ENCODE data around the gene KAT2A.

KAT2A gene

DNA sequence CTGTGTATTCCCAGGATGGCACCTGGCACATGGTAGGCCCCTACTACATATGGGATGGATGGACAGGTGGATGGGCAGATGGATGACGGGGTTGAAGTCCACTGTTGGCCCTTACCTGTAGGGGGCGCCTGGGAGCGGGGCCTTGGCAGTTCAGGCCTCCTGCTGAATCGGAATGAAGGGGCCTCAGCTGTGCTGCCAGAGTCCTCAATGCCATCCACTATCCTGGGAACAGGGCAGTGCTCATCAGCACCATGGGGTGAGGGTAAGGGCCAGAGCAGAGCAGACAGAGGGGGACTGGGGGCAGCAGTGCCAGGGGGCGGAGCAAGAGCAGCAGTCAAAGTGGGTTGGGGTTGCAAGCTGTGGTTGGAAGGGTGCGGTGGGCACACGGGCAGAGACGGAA lies 41.9 kb upstream of the KAT2A start:
- DNase-seq: peak in 2 of 3 donors; percentile 38 to 47
- Histone ChIP-seq H3K27ac (ENCODE audit: insufficient read depth in 1 of 2, low read depth in 1 of 2, low read length in 2 of 2, poor library complexity in 1 of 2, severe bottlenecking in 2 of 2) (no peak overlapping the region), H3K9me3 (ENCODE audit: control extremely low read depth in 1 of 5, control insufficient read depth in 4 of 5, insufficient read depth in 2 of 5, low read depth in 1 of 5, low read length in 4 of 5) (no peaks in the 10 kb centered on the region), H3K36me3 (ENCODE audit: control insufficient read depth in 4 of 4, insufficient read depth in 4 of 4, low read length in 3 of 4) (no peaks in the 10 kb centered on the region), H3K27me3 (replicated peaks in 2 of 5; ENCODE audit: control insufficient read depth in 4 of 5, insufficient read depth in 5 of 5, low read length in 4 of 5) (no peaks in the 10 kb centered on the region), H3K4me1 (ENCODE audit: control extremely low read depth in 1 of 4, control insufficient read depth in 4 of 4, insufficient read depth in 4 of 4, low read length in 3 of 4) (no peaks in the 10 kb centered on the region), H3K4me3 (ENCODE audit: control insufficient read depth in 1 of 7, extremely low read depth in 1 of 7, insufficient read depth in 4 of 7, low read depth in 2 of 7, low read length in 6 of 7) (no peak overlapping the region)
- 78% methylated on average over 8 of the region's 8 CpGs for WGBS (ENCODE audit: insufficient coverage)
- POLR2A ChIA-PET: no interaction called here
- CTCF ChIA-PET: interaction anchor here (0.8 to 2.0 kb wide), 5 partner anchors 17 to 41 kb away, joined by 3 to 16 read pairs (median 3); partner anchors contain the start of genes HSPB9 and KCNH4

DNA sequence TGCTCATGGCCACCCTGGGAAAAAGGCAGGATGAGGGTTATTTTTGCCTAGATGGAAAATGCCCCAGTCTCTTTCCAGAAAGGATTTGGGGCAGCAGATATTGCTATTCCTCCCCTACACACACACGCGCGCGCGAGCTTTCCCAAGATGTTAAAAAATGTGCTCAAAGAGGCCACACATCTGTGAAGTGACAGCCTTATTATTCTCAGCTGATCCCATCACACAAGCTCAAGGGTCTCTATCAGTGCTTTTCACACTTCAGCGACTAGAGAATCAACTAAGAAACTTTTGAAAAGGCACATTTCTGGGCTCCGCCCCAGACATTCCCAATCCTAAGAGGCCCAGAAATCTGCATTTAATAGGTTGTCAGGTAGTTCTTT lies 39.4 kb upstream of the KAT2A start:
- no peaks in the 10 kb centered on the region for H3K27me3 ChIP-seq (replicated peaks in 2 of 5; ENCODE audit: control insufficient read depth in 4 of 5, insufficient read depth in 5 of 5, low read length in 4 of 5)
- no peaks in the 10 kb centered on the region for H3K36me3 ChIP-seq (ENCODE audit: control insufficient read depth in 4 of 4, insufficient read depth in 4 of 4, low read length in 3 of 4)
- no peak overlapping the region for H3K4me3 ChIP-seq (ENCODE audit: control insufficient read depth in 1 of 7, extremely low read depth in 1 of 7, insufficient read depth in 4 of 7, low read depth in 2 of 7, low read length in 6 of 7)
- DNase-seq: no peak
- no peaks in the 10 kb centered on the region for H3K9me3 ChIP-seq (ENCODE audit: control extremely low read depth in 1 of 5, control insufficient read depth in 4 of 5, insufficient read depth in 2 of 5, low read depth in 1 of 5, low read length in 4 of 5)
- peaks cover 0 to 3% (median 0%) of the 10 kb centered on the region in 4 experiments for H3K4me1 ChIP-seq (ENCODE audit: control extremely low read depth in 1 of 4, control insufficient read depth in 4 of 4, insufficient read depth in 4 of 4, low read length in 3 of 4)
- POLR2A ChIA-PET: no interaction called here
- CTCF ChIA-PET: interaction anchor here (0.6 kb wide), 1 partner anchor 62 kb away, joined by 3 read pairs; no protein-coding TSS in a partner anchor
- WGBS (ENCODE audit: insufficient coverage): 100% methylated on average over 1 of the region's 7 CpGs
- no peak overlapping the region for H3K27ac ChIP-seq (ENCODE audit: insufficient read depth in 1 of 2, low read depth in 1 of 2, low read length in 2 of 2, poor library complexity in 1 of 2, severe bottlenecking in 2 of 2)

DNA sequence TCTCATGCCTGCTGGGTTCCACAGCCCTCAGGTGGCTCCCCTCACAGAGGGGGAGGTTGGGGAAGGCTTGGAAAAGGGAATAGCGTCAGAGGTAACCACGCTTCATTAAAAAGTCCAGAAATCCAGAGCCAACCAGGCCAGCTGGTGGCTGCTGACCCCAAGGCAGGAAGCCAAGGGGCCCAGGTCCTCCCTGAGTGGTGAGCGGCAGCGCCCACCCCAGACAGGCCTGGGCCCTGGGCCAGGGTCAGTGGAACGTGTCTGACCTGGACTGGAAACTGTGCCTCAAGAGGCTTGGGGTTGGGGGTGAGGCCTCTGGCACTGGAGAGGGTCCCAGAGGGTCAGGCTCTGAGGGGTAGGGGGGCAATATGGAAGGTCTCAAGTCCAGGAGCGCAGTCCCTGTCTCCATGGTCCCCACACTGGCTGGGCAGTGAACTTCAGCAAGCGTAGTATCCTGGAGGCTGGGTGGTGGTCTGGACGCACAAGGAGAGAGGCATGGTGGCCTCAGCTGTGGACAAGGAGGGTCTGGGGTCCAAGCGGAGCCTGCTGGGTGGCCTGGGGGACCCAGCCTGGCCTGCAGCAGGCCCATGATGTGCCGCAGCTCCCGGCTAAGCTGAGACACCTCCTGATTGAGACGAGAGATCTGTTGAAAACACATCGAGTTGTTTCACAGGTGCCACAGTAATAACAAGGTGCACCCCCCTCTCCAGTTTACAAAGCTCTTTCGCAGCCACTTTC lies 38.8 kb upstream of the KAT2A start:
- no peak overlapping the region for H3K27ac ChIP-seq (ENCODE audit: insufficient read depth in 1 of 2, low read depth in 1 of 2, low read length in 2 of 2, poor library complexity in 1 of 2, severe bottlenecking in 2 of 2)
- H3K4me3 ChIP-seq (ENCODE audit: control insufficient read depth in 1 of 7, extremely low read depth in 1 of 7, insufficient read depth in 4 of 7, low read depth in 2 of 7, low read length in 6 of 7): no peak overlapping the region
- ChIA-PET CTCF (interaction anchor here (0.6 kb wide), 1 partner anchor 62 kb away, joined by 3 read pairs; no protein-coding TSS in a partner anchor), POLR2A (no interaction called here)
- 93% methylated on average over 12 of the region's 14 CpGs for WGBS (ENCODE audit: insufficient coverage)
- H3K9me3 ChIP-seq (ENCODE audit: control extremely low read depth in 1 of 5, control insufficient read depth in 4 of 5, insufficient read depth in 2 of 5, low read depth in 1 of 5, low read length in 4 of 5): no peaks in the 10 kb centered on the region
- H3K36me3 ChIP-seq (ENCODE audit: control insufficient read depth in 4 of 4, insufficient read depth in 4 of 4, low read length in 3 of 4): no peaks in the 10 kb centered on the region
- no peak for DNase-seq
- no peaks in the 10 kb centered on the region for H3K27me3 ChIP-seq (replicated peaks in 2 of 5; ENCODE audit: control insufficient read depth in 4 of 5, insufficient read depth in 5 of 5, low read length in 4 of 5)
- peaks cover 0 to 3% (median 3%) of the 10 kb centered on the region in 4 experiments for H3K4me1 ChIP-seq (ENCODE audit: control extremely low read depth in 1 of 4, control insufficient read depth in 4 of 4, insufficient read depth in 4 of 4, low read length in 3 of 4)

DNA sequence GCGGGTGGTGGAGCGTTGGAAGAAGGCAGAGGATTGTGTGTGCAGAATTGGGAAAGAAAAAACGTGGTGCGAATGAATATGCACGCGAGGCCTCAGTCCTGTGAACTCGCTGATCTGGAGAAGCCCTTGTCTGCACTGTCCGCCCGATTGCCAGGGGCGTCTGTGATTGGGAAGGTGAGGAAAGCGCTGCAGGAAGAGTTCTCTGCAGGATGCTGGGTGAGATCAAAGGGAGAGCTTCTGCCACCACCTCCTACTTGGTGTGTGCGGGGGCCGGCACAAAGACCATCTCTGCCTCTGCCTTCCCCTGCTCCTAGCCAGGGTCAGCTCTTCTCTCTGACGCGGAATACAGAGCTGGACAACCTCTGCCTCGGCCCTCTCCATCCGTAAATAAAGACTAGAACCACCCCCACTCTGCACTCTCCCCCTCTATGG lies 34.5 kb upstream of the KAT2A start:
- Histone ChIP-seq H3K27ac (ENCODE audit: insufficient read depth in 1 of 2, low read depth in 1 of 2, low read length in 2 of 2, poor library complexity in 1 of 2, severe bottlenecking in 2 of 2) (peak overlapping the region in 1 of 2 experiments; percentile 95), H3K27me3 (replicated peaks in 2 of 5; ENCODE audit: control insufficient read depth in 4 of 5, insufficient read depth in 5 of 5, low read length in 4 of 5) (no peaks in the 10 kb centered on the region), H3K9me3 (ENCODE audit: control extremely low read depth in 1 of 5, control insufficient read depth in 4 of 5, insufficient read depth in 2 of 5, low read depth in 1 of 5, low read length in 4 of 5) (no peaks in the 10 kb centered on the region), H3K4me1 (ENCODE audit: control extremely low read depth in 1 of 4, control insufficient read depth in 4 of 4, insufficient read depth in 4 of 4, low read length in 3 of 4) (peaks cover 8 to 15% (median 14%) of the 10 kb centered on the region in 4 experiments), H3K4me3 (ENCODE audit: control insufficient read depth in 1 of 7, extremely low read depth in 1 of 7, insufficient read depth in 4 of 7, low read depth in 2 of 7, low read length in 6 of 7) (peak overlapping the region; percentile 13 to 97 (median 93)), H3K36me3 (ENCODE audit: control insufficient read depth in 4 of 4, insufficient read depth in 4 of 4, low read length in 3 of 4) (peaks cover 4 to 9% (median 7%) of the 10 kb centered on the region in 4 experiments)
- ChIA-PET CTCF (interaction anchor here (1.3 to 1.6 kb wide), 2 partner anchors 24 to 43 kb away, joined by 3 to 4 read pairs; partner anchors contain the start of gene DHX58), POLR2A (no interaction called here)
- DNase-seq: no peak
- WGBS (ENCODE audit: insufficient coverage): 72% methylated on average over 16 of the region's 17 CpGs

DNA sequence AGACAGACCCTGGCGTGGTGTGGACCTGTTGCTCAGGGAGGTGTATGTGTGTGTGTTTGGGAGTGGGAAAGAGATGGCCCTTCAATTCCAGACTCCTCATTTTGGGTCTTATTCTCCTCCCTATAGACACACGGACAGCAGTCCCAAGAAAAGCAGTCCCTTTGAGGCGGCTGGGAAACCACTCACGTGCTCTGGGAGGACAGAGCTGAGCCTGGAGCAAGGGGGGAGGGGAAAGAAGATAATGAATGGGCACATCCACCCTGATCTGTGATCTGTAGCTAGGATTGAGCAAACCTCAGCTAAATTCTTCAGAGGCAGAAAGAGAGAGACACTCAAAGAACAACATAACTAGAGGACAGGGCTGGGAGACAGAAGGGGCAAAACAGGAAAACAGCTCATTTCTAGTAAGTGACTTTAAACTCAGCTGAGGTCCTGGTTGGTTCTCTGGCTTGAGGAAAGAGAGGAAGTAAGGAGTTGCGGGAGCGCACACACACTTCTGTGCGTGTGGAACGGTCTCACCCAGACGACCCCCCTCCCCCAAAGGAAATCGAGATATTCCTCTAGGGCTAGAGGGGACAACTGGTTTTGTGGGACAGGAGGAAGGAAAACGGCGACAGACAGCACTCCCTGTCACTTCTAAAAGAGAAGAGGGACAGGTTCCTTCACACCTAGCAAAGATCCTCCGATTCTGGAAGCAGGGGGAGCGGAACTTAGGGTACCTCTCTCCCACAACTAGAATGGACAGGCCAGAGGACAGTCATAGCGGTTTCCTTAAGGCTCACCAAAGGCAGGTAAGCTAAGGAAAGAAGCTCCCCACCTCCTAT lies 33.0 kb upstream of the KAT2A start:
- peaks cover 4 to 11% (median 8%) of the 10 kb centered on the region in 4 experiments for H3K36me3 ChIP-seq (ENCODE audit: control insufficient read depth in 4 of 4, insufficient read depth in 4 of 4, low read length in 3 of 4)
- H3K4me1 ChIP-seq (ENCODE audit: control extremely low read depth in 1 of 4, control insufficient read depth in 4 of 4, insufficient read depth in 4 of 4, low read length in 3 of 4): peaks cover 8 to 15% (median 14%) of the 10 kb centered on the region in 4 experiments
- ChIA-PET CTCF (interaction anchor here (0.7 to 2.8 kb wide), 6 partner anchors 16 to 36 kb away, joined by 3 to 10 read pairs (median 4); no protein-coding TSS in a partner anchor), POLR2A (interaction anchor here (0.7 to 1.4 kb wide), 4 partner anchors 17 to 20 kb away, joined by 3 to 4 read pairs (median 3); no protein-coding TSS in a partner anchor)
- peak overlapping the region; percentile 73 to 98 (median 95) for H3K4me3 ChIP-seq (ENCODE audit: control insufficient read depth in 1 of 7, extremely low read depth in 1 of 7, insufficient read depth in 4 of 7, low read depth in 2 of 7, low read length in 6 of 7)
- peak; percentile 53 to 63 (median 61) for DNase-seq
- no peaks in the 10 kb centered on the region for H3K27me3 ChIP-seq (replicated peaks in 2 of 5; ENCODE audit: control insufficient read depth in 4 of 5, insufficient read depth in 5 of 5, low read length in 4 of 5)
- WGBS (ENCODE audit: insufficient coverage): 23% methylated on average over 4 of the region's 15 CpGs
- no peaks in the 10 kb centered on the region for H3K9me3 ChIP-seq (ENCODE audit: control extremely low read depth in 1 of 5, control insufficient read depth in 4 of 5, insufficient read depth in 2 of 5, low read depth in 1 of 5, low read length in 4 of 5)
- peak overlapping the region; percentile 92 to 95 for H3K27ac ChIP-seq (ENCODE audit: insufficient read depth in 1 of 2, low read depth in 1 of 2, low read length in 2 of 2, poor library complexity in 1 of 2, severe bottlenecking in 2 of 2)

DNA sequence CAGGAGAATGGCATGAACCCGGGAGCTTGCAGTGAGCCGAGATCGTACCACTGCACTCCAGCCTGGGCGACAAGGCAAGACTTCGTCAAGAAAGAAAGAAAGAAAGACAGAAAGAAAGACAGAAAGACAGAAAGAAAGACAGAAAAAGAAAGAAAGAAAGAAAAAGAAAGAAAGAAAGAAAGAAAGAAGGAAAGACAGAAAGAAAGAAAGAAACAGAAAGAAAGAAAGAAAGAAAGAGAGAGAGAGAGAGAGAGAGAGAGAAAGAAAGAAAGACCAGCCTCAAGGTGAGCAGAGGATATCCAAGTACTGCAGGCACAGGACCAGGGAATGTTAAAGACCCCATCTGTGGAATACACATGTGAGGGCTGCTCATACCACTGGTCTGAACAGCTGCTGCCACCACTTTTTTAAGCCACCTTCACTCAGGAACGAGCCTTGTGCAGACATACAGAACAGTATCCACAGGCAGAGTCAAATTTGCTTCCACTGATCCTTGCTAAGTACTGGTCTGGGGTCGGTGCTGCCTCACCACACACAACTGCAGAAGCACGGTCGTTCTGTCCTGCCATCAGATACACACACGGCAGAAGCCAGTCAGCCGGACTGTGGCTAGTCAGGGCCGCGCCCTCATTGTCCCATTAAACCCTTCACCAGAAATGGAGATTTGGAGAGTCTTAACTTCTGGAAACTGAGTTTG lies 25.9 kb upstream of the KAT2A start:
- Histone ChIP-seq H3K36me3 (ENCODE audit: control insufficient read depth in 4 of 4, insufficient read depth in 4 of 4, low read length in 3 of 4) (peaks cover 4 to 39% (median 25%) of the 10 kb centered on the region in 4 experiments), H3K9me3 (ENCODE audit: control extremely low read depth in 1 of 5, control insufficient read depth in 4 of 5, insufficient read depth in 2 of 5, low read depth in 1 of 5, low read length in 4 of 5) (no peaks in the 10 kb centered on the region), H3K4me3 (ENCODE audit: control insufficient read depth in 1 of 7, extremely low read depth in 1 of 7, insufficient read depth in 4 of 7, low read depth in 2 of 7, low read length in 6 of 7) (no peak overlapping the region), H3K4me1 (ENCODE audit: control extremely low read depth in 1 of 4, control insufficient read depth in 4 of 4, insufficient read depth in 4 of 4, low read length in 3 of 4) (peaks cover 0 to 1% (median 0%) of the 10 kb centered on the region in 4 experiments), H3K27ac (ENCODE audit: insufficient read depth in 1 of 2, low read depth in 1 of 2, low read length in 2 of 2, poor library complexity in 1 of 2, severe bottlenecking in 2 of 2) (no peak overlapping the region), H3K27me3 (replicated peaks in 2 of 5; ENCODE audit: control insufficient read depth in 4 of 5, insufficient read depth in 5 of 5, low read length in 4 of 5) (no peaks in the 10 kb centered on the region)
- no peak for DNase-seq
- 95% methylated on average over 13 of the region's 13 CpGs for WGBS (ENCODE audit: insufficient coverage)
- ChIA-PET POLR2A (interaction anchor here (0.6 kb wide), 1 partner anchor 33 kb away, joined by 3 read pairs; no protein-coding TSS in a partner anchor), CTCF (interaction anchor here (0.7 kb wide), 1 partner anchor 27 kb away, joined by 3 read pairs; no protein-coding TSS in a partner anchor)
